Measurements from ENCODE around the gene NLN.
"Not testable (repeated sequence)": the region's sequence is repeated elsewhere in the genome, so short reads cannot be mapped to it uniquely, and the experiment has no call there.

NLN gene

DNA sequence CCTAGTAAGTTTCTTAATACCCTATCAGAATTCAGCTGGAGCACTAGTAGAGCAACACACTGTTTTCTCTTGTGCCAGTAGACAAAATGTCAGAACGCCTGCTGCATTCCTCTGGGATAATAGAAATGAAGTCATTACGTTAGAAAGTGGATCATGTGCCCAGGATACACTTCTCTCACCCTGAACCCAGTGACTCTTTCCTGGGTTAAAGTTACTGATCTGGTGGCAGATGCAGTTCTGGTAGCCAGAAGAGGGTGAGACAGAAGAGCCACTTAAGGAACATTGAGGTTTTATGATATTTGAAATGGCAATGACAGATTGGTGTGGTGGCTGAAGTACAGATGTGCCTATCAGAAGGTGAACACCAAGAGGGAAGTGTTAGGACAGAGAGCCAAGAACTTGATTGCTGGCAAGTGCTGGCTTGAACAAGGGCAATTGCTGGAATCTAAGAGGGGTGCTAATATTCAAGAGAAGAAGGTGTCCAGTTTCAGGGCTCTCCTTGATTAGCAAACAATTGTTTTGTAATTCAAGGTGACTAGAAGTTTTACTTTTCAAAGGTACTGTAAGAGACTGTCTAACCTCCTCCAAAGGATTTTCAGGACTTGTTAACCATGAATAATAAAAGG lies 110.7 kb downstream of the NLN start:
- DNase-seq (ENCODE audit: low read depth): no peak

DNA sequence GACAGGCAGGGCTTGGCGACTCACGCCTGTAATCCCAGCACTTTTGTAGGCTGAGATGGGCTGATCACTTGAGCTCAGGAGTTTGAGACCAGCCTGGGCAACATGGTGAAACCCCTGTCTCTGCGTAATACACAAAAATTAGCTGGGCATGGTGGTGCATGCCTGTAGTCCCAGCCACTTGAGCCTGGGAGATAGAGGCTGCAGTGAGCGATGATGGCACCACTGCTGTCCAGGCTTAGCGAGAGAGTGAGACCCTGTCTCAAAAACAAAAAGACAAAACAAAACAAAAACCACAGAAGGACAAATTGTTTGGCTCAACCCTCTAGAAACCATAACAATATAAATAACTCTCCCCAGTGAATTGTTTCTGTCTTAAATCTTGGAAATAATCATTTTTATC lies 111.8 kb downstream of the NLN start:
- no peak for DNase-seq (ENCODE audit: low read depth)

DNA sequence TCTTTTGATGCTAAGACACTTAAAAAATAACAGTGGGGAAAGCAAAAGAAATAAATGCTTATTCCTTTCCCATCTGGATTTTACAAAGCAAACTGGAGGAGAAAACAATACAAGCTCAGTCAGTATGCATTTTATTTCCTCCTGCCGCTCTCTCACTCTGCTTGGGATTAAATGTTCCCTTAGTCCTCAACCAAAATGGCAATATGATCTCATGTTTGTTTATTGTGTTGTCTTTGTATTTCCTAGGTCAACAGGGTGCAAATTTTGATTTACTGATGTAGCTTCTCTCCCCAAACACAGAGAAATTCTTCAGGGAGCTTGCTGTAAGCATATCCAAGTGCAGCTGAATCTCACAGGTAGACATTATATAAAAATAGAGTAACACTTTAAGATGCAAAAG lies 112.3 kb downstream of the NLN start:
- DNase-seq (ENCODE audit: low read depth): no peak

DNA sequence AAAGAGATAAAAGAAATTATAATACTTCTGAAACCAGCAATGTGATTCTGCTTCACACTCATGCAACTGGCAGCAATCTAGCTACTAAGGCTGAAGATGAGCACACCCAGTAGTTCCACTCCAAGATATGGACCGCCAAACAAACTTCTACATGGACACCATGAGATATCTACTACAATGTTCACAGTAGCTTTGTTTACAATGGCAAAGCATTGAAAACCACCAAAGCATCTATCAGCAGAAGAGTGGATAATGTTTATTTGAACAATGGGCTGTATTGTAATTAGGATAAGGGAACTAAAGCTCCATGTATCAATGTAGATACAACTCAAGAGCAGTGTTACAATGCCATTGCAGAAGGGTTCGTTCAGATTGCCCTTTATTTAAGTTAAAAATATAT lies 113.2 kb downstream of the NLN start:
- DNase-seq (ENCODE audit: low read depth): no peak

DNA sequence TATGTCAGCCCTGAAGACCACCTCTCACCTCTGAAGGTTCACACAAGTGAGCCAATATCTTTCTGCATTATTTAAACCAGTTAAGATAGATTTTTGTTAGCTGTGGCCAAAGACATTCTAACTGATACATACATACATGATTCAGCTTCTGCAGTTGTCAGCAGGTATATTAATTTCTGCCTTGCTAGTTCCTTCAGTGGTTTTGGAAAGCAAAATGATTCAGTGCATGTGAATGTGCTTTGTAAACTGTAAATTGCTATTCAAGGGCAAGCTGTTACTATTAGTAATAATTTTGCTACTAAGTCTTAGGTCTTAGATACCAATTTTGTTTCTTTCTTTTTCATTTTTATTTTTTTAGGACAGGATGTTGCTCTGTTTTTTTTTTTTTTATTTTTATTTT lies 115.1 kb downstream of the NLN start:
- DNase-seq (ENCODE audit: low read depth): peak; percentile 76

DNA sequence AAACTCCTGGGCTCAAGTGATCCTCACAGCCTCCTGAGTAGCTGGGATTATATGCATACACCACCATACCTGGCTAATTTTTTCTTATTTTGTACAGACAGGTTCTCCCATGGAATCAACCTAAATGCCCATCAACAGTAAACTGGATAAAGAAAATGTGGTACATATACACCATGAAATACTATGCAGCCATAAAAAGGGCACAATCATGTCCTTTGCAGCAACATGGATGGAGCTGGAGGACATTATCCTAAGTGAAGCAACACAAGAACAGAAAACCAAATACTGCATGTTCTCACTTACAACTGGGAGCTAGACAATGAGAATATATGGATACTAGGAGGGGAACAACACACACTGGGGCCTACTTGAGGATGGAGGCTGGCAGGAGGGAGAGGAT lies 117.2 kb downstream of the NLN start:
- not testable (repeated sequence) for DNase-seq (ENCODE audit: low read depth)

DNA sequence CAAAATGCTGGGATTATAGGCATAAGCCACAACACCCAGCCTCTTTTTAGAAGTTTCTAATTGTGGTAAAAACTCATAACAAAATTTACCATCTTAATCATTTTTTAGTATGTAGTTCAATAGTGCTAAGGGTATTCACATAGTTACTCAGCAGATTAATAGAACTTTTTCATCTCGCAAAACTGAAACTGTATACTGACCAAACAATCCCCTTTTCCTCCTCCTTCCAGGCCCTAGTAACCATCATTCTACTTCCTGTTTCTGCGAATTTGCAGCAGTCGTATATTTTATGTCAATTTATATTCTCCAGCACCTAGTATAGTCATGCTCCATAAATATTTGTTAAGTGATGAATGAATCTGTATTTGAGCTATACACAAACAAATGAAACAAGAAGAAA lies 118.1 kb downstream of the NLN start:
- no peak for DNase-seq (ENCODE audit: low read depth)

DNA sequence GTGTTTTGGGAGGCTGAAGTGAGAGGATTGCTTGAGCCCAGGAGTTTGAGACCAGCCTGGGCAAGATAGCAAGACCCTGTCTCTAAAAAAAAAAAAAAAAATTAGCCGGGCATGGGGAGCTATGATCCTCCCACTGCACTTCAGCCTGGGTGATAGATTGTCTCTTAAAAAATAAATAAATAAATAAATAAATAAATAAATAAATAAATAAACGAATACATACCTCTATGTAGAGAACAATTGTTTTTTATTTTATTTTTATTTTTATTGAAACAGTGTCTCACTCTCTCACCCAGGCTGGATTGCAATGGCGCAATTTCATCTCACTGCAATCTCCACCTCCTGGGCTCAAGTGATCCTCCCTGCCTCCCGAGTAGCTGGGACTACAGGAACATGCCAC lies 122.8 kb downstream of the NLN start:
- not testable (repeated sequence) for DNase-seq (ENCODE audit: low read depth)

DNA sequence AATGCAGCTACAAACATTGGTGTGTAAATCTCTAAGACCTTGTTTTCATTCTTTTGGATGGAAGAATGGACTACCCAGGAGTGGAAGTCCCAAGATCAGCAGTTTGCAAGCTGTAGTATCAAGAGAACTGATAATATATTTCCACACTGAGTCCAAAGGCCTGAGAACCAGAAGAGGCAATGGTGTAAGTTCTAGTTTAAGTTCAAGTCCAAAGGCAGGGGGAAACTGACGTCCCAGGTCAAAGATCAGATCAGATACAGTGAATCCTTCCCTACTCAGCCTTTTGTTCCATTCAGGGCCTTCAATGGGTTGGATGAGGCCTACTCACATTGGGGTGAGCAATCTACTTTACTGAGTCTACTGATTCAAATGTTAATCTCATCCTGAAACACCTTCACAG lies 124.1 kb downstream of the NLN start:
- no peak for DNase-seq (ENCODE audit: low read depth)

DNA sequence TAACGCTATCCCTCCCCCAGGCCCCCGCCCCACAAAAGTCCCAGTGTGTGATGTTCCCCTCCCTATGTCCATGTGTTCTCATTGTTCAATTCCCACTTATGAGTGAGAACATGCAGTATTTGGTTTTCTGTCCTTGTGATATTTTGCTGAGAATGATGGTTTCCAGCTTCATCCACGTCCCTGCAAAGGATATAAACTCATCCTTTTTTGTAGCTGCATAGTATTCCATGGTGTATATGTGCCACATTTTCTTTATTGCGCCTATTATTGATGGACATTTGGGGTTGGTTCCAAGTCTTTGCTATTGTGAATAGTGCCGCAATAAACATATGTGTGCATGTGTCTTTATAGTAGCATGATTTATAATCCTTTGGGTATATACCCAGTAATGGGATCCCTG lies 125.0 kb downstream of the NLN start:
- not testable (repeated sequence) for DNase-seq (ENCODE audit: low read depth)

DNA sequence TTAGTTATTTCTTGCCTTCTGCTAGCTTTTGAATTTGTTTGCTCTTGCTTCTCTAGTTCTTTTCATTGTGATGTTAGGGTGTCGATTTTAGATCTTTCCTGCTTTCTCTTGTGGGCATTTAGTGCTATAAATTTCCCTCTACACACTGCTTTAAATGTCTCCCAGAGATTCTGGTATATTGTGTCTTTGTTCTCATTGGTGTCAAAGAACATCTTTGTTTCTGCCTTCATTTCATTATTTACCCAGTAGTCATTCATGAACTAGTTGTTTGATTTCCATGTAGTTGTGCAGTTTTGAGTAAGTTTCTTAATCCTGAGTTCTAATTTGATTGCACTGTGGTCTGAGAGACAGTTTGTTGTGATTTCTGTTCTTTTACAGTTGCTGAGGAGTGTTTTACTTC lies 127.9 kb downstream of the NLN start:
- DNase-seq (ENCODE audit: low read depth): not testable (repeated sequence)

DNA sequence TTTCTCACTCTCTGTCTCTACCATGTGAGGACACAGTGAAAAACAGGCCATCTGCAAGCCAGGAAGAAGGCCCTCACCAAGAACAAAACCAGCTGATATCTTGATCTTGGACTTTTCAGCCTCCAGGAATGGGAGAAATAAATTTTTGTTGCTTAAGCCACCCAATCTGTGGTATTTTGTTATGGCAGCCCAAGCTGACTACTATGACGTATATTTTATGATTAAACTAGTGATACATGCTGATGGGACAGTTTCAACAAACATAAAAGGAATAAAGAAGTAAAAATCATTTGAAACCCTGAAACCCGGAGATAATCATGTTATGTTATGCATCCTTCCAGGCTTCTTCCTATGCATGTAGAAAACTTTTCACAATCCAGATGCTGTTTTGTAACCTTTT lies 132.9 kb downstream of the NLN start:
- peak; percentile 79 for DNase-seq (ENCODE audit: low read depth)

DNA sequence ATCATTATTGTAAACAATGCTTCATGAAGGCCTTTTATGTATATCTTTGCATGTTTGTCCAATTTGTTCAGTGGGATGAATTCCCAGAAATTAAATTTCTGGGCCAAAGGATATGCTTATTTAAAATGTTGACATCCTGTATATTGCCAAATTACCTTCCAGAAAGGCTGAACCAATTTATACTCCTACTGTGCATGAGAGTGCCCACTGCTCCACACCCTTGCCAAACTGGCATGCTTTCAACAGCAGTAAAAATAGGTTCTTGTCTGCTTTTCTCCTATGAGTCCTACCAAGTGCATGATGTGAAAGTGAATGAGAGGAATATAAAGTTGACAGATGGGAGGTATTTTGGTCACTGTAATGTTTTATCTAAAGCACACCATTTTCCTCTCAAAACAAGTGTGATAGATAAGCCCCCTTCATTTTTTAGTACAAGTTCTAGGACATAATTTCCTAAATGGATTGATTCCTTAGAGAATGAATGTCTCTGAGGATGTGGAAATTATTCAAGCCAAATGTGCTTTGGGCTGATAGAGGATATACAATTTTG lies 133.8 kb downstream of the NLN start:
- peak; percentile 14 for DNase-seq (ENCODE audit: low read depth)

DNA sequence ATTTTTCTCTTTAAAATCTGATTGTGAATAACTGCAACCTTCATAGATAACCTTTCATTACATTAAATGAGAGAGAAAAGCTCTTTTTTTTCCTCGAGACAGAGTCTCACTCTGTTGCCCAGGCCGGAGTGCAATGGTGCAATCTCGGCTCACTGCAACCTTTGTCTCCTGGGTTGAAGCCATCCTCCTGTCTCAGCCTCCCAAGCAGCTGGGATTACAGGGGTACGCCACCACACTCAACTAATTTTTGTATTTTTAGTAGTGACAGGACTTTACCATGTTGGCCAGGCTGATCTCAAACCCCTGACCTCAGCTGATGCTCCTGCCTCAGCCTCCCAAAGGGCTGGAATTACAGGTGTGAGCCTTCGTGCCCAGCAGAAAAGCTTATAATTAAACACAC lies 134.5 kb downstream of the NLN start:
- DNase-seq (ENCODE audit: low read depth): no peak

DNA sequence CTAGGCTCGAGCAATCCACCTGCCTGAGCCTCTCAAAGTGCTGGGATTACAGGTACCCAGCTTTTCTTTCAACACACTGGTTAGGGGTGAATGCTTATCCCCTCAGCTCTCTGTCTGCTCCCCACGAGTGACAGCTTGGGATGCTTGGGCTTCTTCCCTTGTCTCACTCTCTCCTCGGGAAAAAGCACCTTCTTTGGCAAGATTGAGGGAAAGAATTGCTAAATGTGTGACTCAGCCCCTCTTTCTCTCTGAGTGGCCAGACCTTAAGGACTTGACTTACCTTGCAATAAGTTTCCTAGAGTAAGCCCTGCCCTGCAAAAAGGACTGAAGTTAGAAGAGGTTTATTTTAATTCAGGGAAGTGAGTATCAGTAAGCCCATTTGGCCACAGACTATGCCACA lies 136.3 kb downstream of the NLN start:
- DNase-seq (ENCODE audit: low read depth): peak; percentile 56

DNA sequence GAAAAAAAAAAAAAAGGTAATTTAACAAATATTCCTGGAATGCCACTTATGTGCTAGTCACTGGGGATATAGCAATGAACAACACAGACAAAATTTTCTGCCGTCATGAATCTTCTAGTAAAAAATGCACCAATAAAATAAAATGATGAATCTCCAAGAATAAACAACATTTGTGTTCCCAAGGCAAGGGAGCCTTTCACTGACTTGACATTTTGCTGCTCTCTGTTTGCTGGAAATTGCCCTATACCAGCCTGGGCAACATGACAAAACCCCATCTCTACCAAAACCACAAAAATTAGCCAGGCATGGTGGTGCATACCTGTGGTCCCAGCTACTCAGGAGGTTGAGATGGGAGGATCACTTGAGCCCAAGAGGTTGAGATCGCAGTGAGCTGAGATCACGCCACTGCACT lies 139.8 kb downstream of the NLN start:
- peak; percentile 100 for DNase-seq (ENCODE audit: low read depth)

DNA sequence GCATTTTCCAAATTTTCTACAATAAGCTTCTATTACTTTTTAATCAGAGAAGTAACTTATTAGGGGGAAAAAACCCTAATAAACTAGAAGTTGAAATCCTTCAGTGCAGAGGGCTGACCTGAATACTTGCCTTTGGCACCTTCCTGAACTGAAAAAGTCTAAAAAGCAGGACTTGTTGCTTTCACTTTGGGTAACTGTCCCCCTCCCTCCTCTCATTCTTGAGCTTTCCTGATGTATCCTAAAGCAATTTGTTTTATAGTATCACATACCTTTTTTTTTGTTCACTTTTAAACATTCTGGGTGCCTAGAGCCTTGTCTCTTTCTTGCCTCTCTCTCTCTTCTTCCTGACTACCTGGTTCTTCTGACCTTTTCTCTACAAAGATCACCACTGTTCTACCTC lies 140.4 kb downstream of the NLN start:
- DNase-seq (ENCODE audit: low read depth): peak; percentile 64

DNA sequence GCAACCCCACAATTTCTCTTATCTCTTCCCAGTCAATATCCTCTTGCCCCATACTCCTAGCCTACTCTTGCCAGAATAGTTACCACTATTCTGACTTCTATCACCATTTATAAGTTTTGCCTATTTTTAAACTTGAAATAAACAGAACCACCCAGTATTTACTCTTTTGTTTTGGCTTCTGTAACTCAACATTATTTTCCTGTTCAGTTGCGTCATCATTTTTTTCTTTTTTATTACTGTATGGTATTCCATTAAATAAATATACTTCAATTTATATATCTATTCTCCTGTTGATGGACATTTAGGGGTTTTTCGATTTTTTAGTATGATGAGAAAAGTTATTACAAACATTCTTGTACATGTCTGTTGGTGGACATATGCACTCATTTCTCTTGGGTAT lies 141.7 kb downstream of the NLN start:
- no peak for DNase-seq (ENCODE audit: low read depth)

DNA sequence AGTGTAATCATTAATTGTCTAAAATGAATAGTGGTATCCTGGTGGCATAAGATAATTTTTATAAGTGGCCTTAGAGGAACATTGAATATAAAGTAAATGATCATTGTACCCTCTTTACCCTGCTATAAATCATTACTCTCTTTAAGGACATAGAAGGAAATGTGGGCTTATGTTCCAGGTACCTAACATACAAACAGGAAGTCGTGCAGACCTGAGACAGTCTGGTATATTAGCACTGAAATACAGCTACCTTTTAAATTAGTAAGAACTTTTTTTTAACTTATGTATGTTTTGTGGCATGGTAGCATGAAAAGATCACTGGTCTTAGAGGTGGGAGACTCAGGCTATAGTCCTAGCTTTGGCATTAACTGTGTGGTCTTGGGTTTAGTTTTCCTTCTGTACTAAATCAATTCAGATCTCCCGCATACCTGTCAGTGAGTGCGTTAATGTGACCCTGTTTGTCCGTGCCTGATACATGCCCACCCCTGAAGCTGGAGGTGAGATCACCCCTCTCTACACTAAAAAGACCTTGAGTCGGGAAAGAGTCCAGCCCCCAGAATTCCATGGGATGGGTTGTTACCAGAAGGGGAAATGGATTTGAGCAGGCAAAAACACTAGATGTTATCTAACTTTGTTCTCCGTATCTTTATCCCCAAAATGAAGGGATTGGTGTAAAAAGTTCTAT lies 145.0 kb downstream of the NLN start:
- no peak for DNase-seq (ENCODE audit: low read depth)

DNA sequence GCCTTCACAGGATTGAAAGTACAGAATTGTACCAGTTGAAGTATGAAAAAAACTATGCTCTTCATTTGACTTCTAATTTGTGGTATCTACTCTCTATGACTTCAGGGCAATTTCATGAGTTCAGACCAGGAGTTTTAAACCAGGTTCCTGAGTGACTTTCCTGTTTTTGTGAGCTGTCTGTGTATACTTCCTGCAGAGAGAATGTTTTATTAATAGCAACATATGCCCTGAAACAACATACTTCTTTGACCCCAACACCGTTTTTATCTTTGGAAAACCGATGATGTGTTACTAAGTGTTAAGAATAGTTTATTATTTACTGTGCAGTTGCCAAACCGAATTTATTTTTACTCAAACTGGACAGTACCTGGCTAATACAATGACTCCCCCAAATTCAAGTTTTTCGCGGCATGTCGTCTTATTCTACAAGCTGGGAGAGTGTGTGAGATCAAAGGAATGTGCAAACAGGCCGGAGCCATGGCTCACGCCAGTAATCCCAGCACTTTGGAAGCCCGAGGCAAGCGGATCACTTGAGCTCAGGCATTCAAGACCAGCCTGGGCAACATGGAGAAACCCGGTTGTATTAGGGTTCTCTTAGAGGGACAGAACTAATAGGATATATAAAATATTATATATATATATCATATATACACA lies 145.7 kb downstream of the NLN start:
- DNase-seq (ENCODE audit: low read depth): peak; percentile 71

DNA sequence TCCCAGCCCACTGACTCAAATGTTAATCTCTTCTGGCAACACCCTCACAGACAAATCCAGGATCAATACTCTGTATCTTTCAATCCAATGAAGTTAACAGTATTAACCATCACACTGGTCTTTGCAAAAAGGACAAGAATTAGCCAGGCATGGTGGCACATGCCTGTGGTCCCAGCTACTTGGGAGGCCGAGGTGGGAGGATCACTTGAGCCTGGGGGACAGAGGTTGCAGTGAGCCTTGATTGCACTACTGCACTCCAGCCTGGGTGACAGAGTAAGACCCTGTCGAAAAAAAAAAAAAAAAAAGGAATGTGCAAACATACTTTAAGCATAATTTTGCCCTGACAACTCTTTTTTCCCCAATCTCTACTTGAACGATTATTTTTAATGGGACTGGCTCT lies 146.5 kb downstream of the NLN start:
- no peak for DNase-seq (ENCODE audit: low read depth)

DNA sequence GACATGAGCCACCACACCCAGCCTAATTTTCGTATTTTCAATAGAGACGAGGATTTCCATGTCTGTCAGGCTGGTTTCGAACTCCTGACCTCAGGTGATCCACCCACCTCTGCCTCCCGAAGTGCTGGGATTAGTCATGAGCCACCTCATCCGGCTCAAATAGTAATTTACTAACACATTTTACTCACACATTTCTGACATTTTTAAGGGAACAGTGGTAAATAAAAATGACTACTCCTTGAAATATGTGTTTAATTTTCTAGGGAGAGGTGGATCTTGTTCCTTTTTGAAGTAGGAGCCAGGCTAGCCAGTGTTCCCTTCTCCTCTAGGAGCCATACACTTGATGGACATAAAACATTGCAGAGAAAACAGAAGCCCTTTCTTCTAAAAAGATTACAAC lies 149.2 kb downstream of the NLN start:
- peak; percentile 85 for DNase-seq (ENCODE audit: low read depth)

DNA sequence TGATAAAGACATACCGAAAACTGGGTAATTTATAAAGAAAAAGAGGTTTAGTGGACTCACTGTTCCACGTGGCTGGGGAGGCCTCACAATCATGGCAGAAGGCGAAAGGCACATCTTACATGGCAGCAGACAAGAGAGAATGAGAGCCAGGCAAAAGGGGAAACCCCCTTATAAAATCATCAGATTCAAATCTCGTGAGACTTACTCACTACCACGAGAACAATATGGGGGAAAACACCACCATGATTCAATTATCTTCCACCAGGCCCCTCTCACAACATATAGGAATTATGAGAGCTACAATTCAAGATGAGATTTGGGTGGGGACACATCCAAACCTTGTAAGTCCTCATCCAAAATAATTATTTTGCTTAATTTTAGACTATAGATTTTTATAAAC lies 149.8 kb downstream of the NLN start:
- not testable (repeated sequence) for DNase-seq (ENCODE audit: low read depth)
